NCI-H510A (cell line): ENCODE measurements around the gene TESMIN.

Experiments
- DNase-seq: peaks from one replicate; lab custom pipeline; 2025; lab: John Stamatoyannopoulos, UW

The TESMIN gene

DNA sequence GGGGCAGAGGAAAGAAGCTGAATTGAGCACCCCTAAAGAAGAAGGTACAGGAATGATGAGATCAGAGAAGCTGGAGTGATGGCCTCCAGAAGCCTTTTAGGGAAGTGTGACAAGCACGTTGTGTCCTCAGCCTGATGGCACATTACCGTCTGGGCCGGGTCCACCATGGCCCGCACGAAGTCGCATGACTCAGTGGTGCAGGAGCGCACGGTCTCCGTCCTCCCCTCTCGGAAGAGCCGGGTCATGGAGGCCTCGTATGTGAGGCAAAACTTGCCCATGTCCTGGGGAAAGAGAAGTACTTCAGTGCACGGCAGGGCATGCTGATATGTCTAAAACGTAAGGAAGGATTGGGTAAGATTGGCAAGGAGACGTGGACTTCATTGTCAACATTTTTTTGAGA, 11.2 kb upstream of the TESMIN start:
- no peak for DNase-seq

DNA sequence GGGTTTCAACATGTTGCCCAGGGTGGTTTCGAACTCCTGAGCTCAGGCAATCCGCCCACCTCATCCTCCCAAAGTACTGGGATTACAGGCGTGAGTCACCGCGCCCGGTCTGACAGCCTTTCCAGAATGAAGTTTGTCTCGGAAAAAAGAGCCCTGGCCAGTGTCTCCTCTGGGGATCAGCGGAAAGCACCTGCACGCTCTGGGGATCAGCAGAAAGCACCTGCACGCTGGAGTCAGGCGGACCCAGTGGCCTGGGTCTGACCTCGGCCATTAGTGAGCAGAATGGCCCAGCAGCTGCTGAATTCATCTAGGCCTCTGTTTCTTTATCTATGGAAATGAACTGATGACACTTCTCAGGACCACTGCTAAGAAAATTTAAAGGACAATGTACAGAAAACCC, 10.5 kb upstream of the TESMIN start:
- no peak for DNase-seq

DNA sequence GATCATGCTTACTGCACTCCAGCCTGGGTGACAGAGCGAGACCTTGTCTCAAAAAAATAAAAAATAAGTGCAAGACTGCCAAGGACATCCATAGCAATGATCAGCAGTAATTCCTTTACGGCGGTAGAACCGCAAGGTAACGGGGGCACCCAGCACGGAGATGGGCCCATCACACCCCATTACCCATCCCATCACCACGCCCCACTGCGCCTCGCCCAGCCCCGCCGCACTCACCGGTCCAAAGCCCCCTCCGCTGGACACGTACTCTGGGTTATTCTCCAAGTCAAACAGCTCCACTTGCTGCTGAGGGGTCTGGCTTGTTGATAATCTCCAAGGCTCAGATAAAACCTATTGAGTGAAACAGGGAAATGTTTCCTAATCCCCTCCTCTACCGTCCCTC, 8.7 kb upstream of the TESMIN start:
- no peak for DNase-seq

GRCh38 chr11:68757711-68758110, 6.4 kb upstream of the TESMIN start:
- no peak for DNase-seq

DNA sequence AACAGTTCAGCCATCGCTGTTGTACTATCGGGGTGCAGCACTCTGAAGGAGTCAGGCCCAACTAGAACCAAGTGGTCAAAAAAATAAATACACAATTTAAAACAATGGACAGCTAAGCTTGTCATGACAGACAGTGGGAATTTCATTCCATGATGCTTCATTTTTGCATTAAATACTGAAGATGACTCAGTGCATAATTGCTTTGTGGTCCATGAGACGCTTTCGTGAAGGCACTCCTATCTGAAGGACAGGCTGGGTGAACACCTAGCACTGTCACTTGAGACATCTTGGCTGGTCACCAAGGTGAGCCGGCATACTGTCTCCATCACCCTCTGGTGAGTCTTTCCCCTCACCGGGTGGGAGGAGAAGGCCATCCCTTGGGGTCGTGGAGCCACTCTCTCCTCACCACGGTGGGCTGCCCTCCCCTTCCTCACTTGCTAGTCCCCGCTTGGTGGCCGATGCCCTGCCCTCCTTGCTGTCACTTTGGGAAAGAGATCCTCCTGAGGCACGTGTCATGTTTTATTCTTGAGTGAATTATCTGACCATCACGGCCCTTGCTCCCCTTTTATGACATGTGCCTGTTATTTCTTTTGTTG, 4.9 kb upstream of the TESMIN start:
- no peak for DNase-seq

- peak; percentile 15 for DNase-seq
These were observed 2.0 kb upstream of the TESMIN start for GRCh38 chr11:68753300-68753699.

DNA sequence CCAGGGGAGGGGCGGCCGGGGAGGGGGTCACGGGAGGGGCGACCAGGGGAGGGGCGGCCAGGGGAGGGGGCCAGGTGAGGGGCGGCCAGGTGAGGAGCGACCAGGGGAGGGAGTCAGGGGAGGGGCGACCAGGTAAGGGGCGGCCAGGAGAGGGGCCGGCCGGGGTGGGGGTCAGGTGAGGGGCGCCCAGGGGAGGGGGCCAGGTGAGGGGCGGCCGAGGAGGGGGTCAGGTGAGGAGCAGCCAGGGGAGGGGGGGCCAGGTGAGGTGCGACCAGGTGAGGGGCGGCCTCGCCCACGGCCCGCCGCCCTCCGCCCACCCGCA, 355 bp downstream of the TESMIN start:
- DNase-seq, result no peak

DNA sequence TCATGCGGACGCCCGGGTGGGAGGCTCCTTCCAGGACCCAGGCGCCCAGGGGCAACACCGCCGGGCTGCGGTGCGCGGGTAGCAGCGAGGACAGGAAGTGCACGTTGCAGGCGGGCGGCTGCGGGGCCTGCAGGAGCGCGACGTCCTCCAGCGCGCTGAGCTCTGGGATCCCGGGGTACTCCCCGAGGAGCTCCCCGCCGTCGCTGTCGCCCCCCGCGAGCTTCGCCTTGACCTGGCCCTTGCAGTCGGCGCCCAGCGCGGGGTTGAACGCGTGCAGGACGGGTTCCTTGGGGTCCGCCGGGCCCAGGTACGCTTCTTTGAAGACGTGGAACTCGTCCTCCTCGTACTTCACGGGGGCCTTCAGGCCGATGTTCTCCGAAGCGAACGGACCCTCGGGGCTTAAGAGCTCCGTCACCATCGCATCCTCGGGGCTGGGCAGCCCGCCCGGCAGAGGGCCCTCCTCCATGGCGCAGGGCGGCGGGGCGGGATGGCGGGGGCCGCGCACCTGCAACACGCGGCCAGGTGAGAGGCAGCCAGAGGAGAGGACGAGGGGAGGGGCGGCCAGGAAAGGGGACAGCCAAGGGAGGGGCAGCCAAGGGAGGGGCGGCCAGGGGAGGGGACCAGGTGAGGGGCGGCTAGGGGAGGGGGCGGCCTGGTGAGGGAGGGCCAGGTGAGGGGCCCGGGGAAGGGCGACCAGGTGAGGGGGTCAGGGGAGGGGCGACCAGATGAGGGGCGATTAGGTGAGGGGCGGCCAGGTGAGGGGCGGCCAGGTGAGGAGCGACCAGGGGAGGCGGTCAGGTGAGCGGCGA, 921 bp downstream of the TESMIN start:
- peak; percentile 54 for DNase-seq

- DNase-seq, result no peak
These were observed 1.8 kb downstream of the TESMIN start for GRCh38 chr11:68749229-68750123.

DNA sequence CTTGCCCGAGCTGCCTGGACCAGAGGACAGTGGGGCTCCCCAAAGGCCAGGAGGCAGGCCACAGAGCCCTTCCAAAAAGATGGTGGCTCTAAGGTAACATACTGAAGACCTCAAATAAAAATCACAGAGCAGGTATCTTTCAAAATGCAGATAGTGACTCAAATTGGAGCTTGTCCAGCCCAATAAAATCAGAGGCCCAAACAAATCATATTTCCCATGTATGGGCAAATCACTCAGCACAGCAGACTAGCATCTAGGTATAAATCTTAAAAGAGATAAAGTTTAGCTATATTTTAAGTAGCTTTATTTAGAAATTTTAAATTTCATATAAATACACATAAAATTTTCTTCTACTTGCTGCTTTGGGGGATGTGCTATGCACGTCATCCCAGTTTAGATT, 3.3 kb downstream of the TESMIN start:
- DNase-seq, result no peak

- no peak for DNase-seq
These were observed 7.8 kb downstream of the TESMIN start for GRCh38 chr11:68743539-68743938.

DNA sequence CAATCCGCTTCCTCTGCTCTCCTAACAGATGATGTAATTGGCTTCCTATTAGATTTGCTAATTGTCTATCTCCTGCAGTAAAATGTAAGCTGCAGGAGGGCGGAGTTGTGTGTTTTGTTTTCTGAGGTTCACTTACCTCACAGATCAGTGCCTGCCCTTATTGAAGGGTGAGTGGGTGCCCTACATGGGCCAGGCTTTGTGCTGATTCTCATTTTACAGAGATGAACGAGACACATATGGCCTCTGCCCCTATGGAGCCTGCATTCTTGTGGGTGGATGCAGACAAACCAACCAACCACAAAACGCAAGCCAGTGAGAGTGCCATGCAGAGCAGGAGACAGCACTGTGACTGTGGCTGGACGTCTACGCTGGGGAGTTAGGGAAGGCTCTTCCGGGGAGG, 9.9 kb downstream of the TESMIN start:
- no peak for DNase-seq

DNA sequence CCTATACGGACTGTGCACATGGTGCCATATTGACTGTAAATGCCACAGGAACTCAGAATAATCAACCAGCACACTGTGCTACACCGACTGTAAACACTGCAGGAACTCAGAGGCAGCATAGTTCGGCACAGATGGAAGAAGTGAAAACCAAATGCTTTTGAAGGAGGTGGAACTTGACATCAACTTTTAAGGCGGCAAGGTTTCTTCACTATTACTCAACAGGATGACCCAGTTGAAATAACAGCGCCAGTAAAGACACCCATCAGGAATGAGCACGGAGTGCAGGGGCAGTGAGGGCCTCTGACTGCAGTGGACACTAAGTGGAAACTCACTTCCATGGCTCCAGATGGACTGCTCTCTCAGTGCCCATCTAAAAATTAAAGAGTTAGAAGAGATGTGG, 15.7 kb downstream of the TESMIN start:
- DNase-seq, result no peak

DNA sequence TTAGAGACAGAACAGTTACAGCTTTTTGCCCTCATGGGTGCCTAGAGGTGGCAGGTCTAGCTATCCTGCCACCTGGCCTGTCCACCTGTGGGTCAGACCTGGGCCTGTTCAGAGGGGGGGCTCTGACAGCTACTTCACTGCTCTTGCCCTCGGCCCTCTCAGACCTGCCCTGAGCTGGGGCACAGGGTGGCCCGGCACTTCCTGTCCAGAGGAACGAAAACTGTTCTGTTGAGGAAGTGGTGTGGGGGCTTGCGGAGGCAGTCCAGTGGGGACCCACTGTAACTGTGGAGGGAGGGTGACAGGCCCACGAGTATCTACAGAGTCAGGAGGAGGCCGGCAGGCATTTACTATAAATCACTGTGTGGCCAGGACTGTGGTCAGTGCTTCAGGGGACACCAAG, 16.2 kb downstream of the TESMIN start:
- no peak for DNase-seq

GRCh38 chr11:68734111-68734510, 17.2 kb downstream of the TESMIN start:
- DNase-seq, result no peak

GRCh38 chr11:68727783-68728182, 23.5 kb downstream of the TESMIN start:
- DNase-seq, result no peak

DNA sequence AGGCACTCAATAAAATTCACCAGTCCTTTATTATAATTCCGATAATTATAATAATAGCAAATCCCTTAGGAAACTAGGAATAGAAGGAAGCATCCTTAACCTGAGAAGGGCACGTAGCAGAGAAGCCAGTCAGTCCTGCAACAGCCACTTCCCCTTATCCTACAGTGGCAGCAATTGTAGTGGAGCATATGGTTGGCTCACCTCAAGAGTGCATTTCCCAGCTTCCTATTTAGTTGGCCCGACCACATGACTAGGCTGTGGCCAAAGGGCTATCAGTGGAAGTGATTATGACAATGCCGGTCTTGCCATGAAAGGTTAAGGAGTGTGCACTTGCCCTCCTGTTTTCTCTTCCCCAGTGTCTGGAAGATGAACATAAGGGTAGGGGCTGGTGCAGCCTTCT, 27.0 kb downstream of the TESMIN start:
- DNase-seq, result no peak

GRCh38 chr11:68722143-68722542, 29.2 kb downstream of the TESMIN start:
- no peak for DNase-seq

DNA sequence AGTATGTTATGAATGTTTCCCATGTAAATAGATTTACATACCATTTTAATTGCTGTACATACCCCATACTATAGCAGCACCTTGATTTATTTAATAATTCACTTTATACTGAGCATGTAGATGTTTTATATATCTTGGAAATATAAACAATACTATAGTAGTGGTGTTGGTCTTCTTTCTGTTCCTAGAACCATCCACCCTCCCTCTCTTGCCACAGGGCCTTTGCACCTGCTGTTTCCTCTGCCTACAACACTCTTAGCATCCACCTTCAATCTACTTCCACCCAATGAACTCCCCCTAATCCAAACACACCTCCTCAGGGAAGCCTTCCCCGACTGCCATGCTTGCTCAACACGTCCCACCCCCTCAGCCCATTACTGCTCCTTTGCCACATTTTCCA, 30.2 kb downstream of the TESMIN start:
- no peak for DNase-seq

DNA sequence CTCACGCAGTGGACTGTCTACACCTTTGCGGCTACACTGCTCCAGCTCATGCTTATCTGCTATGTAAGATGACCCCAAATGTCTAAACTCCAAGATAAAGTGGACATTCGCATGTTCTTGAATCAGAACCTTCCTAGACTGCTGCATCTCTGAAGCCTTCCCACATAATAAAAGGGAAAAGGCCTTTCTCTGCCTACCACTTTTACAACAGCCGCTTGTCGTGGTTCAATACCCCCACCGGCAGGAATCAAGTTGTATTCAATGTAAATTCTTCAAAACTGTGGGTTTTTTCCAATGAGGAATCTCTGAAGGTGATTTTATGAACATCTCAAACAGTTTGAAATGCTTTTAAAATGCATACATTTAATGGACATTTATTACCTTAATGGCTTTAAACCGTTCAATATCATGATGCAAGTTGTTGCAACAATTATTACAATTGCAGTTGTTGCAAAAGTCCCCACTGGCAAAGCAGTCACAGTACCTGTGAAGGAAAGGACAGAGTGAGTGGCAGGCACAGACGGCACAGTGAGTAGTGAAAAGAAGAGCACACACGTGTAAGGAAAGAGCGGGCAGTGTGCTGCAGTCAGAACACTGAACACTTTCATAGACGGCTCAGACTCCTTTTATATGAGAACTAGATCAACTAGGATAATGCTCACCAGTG, 35.7 kb downstream of the TESMIN start:
- no peak for DNase-seq

GRCh38 chr11:68714060-68714856, 37.1 kb downstream of the TESMIN start:
- DNase-seq, result no peak

- no peak for DNase-seq
These were observed 40.2 kb downstream of the TESMIN start for GRCh38 chr11:68711114-68711513.
